Mesenchymal stem cell (in vitro differentiated cells and primary cell): ENCODE measurements around the gene LGALS13.

Experiments
- DNase-seq: peaks from one replicate; pipeline ENCODE4 v3.0.0-alpha.2; 2013
- H2AFZ ChIP-seq: one replicate; pipeline ENCODE4 v1.6.1; 2013; ENCODE audit warnings: low read depth, mild to moderate bottlenecking, control low read depth, inconsistent platforms, low read length, moderate library complexity
- H2AK5ac ChIP-seq: 2 replicates; pipeline ENCODE4 v1.6.1; 2013; ENCODE audit warnings: low read length, moderate library complexity, mild to moderate bottlenecking, inconsistent platforms; ENCODE audit not compliant: severe bottlenecking
- H2BK120ac ChIP-seq: one replicate; pipeline ENCODE4 v1.6.1; 2013; ENCODE audit warnings: low read depth, mild to moderate bottlenecking, inconsistent platforms, low read length, moderate library complexity
- H2BK12ac ChIP-seq, 2 experiments: one replicate each; pipeline ENCODE4 v1.6.1; 2013; ENCODE audit warnings: inconsistent platforms in 2 of 2, low read length in 2 of 2, mild to moderate bottlenecking in 2 of 2, moderate library complexity in 2 of 2, control low read depth in 1 of 2
- H2BK15ac ChIP-seq: one replicate; pipeline ENCODE4 v1.6.1; 2013; ENCODE audit warnings: mild to moderate bottlenecking, low read depth, inconsistent platforms; ENCODE audit not compliant: poor library complexity, severe bottlenecking
- H2BK5ac ChIP-seq: 2 replicates; pipeline ENCODE4 v1.6.1; 2013; ENCODE audit warnings: low read depth, mild to moderate bottlenecking, low read length, control low read depth, inconsistent platforms; ENCODE audit not compliant: poor library complexity, severe bottlenecking
- H3K14ac ChIP-seq, 2 experiments: one replicate each; pipeline ENCODE4 v1.6.1; 2013; ENCODE audit warnings: inconsistent platforms in 2 of 2, low read length in 2 of 2, control low read depth in 1 of 2, mild to moderate bottlenecking in 1 of 2, moderate library complexity in 1 of 2
- H3K18ac ChIP-seq, 2 experiments: one replicate each; pipeline ENCODE4 v1.6.1; 2013; ENCODE audit warnings: inconsistent platforms in 2 of 2, low read length in 2 of 2, control low read depth in 1 of 2, low read depth in 1 of 2, mild to moderate bottlenecking in 1 of 2
- H3K23ac ChIP-seq, 2 experiments: one replicate each; pipeline ENCODE4 v1.6.1; 2013; ENCODE audit warnings: inconsistent platforms in 2 of 2, low read length in 2 of 2, mild to moderate bottlenecking in 2 of 2, moderate library complexity in 2 of 2, control low read depth in 1 of 2
- H3K27ac ChIP-seq: 2 replicates; pipeline ENCODE4 v1.5.1; 2013; ENCODE audit warnings: mild to moderate bottlenecking, moderate library complexity, low read length, control low read depth, inconsistent platforms; ENCODE audit not compliant: poor library complexity, severe bottlenecking
- H3K27me3 ChIP-seq, 2 experiments: 2 replicates each; pipeline versions ENCODE4 v1.6.1 to v1.7.0; 2013; ENCODE audit warnings: low read length in 2 of 2, mild to moderate bottlenecking in 2 of 2, moderate library complexity in 2 of 2, control low read depth in 1 of 2, inconsistent platforms in 1 of 2; ENCODE audit not compliant: control insufficient read depth in 1 of 2, insufficient read depth in 1 of 2
- H3K36me3 ChIP-seq, 2 experiments: 2 replicates each; pipeline versions ENCODE4 v1.6.1 to v1.7.0; 2013; ENCODE audit warnings: low read length in 2 of 2, control low read depth in 1 of 2, inconsistent platforms in 1 of 2, low read depth in 1 of 2, mild to moderate bottlenecking in 1 of 2; ENCODE audit not compliant: insufficient read depth in 2 of 2, control insufficient read depth in 1 of 2
- H3K4ac ChIP-seq, 2 experiments: one replicate each; pipeline ENCODE4 v1.6.1; 2013; ENCODE audit warnings: inconsistent platforms in 2 of 2, low read length in 2 of 2, mild to moderate bottlenecking in 2 of 2, moderate library complexity in 2 of 2, control low read depth in 1 of 2, low read depth in 1 of 2
- H3K4me1 ChIP-seq: 2 replicates; pipeline ENCODE4 v1.6.1; 2013; ENCODE audit warnings: low read depth, low read length, control low read depth; ENCODE audit not compliant: control insufficient read depth, insufficient read depth
- H3K4me2 ChIP-seq: 2 replicates; pipeline ENCODE4 v1.6.1; 2013; ENCODE audit warnings: low read length, mild to moderate bottlenecking, inconsistent platforms; ENCODE audit not compliant: poor library complexity, severe bottlenecking
- H3K4me3 ChIP-seq, 2 experiments: 2 replicates each; pipeline versions ENCODE4 v1.5.1 to v1.7.0; 2013; ENCODE audit warnings: low read length in 2 of 2, mild to moderate bottlenecking in 2 of 2, control low read depth in 1 of 2, low read depth in 1 of 2; ENCODE audit not compliant: insufficient read depth in 1 of 2
- H3K79me1 ChIP-seq: replicated peaks from 2 replicates; pipeline ENCODE4 v1.6.1; 2013; ENCODE audit warnings: mild to moderate bottlenecking, control low read depth, low read length, inconsistent platforms; ENCODE audit not compliant: poor library complexity, severe bottlenecking
- H3K9ac ChIP-seq: 2 replicates; pipeline ENCODE4 v1.7.0; 2013; ENCODE audit warnings: mild to moderate bottlenecking, low read length, moderate library complexity
- H3K9me3 ChIP-seq: 2 replicates; pipeline ENCODE4 v1.7.0; 2013; ENCODE audit warnings: mild to moderate bottlenecking, low read length; ENCODE audit not compliant: control insufficient read depth
- H4K8ac ChIP-seq: one replicate; pipeline ENCODE4 v1.6.1; 2013; ENCODE audit warnings: inconsistent platforms, mild to moderate bottlenecking, low read length, moderate library complexity
- H4K91ac ChIP-seq: one replicate; pipeline ENCODE4 v1.6.1; 2013; ENCODE audit warnings: mild to moderate bottlenecking, low read length, inconsistent platforms
- WGBS: methylation state at CpG from one replicate; pipeline ENCODE4 v1.1.7; 2013; ENCODE audit warnings: mixed read lengths; 5-methylcytosine and 5-hydroxymethylcytosine counted together

LGALS13 gene

DNA sequence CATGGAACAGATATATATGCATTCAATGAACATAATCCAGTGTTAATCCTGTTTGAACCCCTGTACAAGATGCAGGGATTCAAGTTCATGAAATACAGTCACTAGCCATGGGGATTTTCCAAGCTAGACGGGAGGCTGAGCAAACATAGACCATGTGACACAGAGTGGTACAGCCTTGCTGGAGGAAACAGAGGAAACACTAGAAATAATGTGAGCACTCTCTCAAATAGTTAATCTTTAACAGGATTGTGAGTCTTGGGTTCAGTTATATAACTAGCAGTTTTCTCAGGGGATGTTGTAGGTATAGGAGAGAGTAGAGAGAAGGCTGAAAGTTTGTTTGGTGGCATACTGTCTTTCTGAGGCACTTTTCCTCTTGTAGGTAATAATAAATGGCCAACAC is 39.4 kb downstream of the LGALS13 start:
- Histone ChIP-seq H3K27ac (no peak overlapping the region), H3K9me3 (no peaks in the 10 kb centered on the region), H3K4me2 (no peak overlapping the region), H3K79me1 (no peaks in the 10 kb centered on the region), H2BK5ac (no peak overlapping the region), H2BK15ac (no peak overlapping the region), H3K23ac (no peak overlapping the region), H3K36me3 (no peaks in the 10 kb centered on the region), H3K18ac (no peak overlapping the region), H3K9ac (no peak overlapping the region), H3K14ac (no peak overlapping the region), H2BK12ac (no peak overlapping the region), H2BK120ac (no peak overlapping the region), H3K27me3 (no peaks in the 10 kb centered on the region), H3K4me3 (no peak overlapping the region), H4K91ac (no peak overlapping the region), H4K8ac (no peak overlapping the region), H3K4me1 (no peaks in the 10 kb centered on the region), H2AK5ac (no peak overlapping the region), H2AFZ (no peak overlapping the region), H3K4ac (no peak overlapping the region)
- WGBS = 12% methylated on average over 1 of the region's 1 CpG
- DNase-seq = no peak

DNA sequence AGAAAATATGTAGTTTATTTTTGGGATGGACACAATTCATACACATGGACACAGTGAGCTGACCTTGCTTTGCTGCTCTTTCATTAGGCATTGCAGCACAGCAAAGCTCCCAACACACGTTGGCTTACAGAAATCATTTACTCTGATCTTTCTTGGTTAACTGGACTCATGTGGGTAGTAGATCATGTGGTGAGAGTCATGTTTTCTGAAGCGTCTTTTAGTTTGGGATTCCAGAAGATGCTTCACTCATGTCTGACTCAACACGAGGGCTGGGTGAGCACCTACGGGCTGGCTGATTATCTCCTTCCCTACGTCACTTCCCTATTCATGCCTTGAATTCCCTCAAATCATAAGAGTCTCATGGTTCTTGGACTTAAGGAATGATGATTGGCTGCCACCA is 41.3 kb downstream of the LGALS13 start:
- no peaks in the 10 kb centered on the region for H3K79me1 ChIP-seq
- H3K9me3 ChIP-seq = no peaks in the 10 kb centered on the region
- H3K14ac ChIP-seq = no peak overlapping the region
- no peak overlapping the region for H3K23ac ChIP-seq
- H4K8ac ChIP-seq = no peak overlapping the region
- H3K27me3 ChIP-seq = no peaks in the 10 kb centered on the region
- H3K4me2 ChIP-seq = no peak overlapping the region
- WGBS = 84% methylated on average over 3 of the region's 5 CpGs
- no peak overlapping the region for H2AFZ ChIP-seq
- no peak for DNase-seq
- H3K9ac ChIP-seq = no peak overlapping the region
- H2BK120ac ChIP-seq = no peak overlapping the region
- no peaks in the 10 kb centered on the region for H3K36me3 ChIP-seq
- H3K18ac ChIP-seq = no peak overlapping the region
- no peak overlapping the region for H3K27ac ChIP-seq
- H4K91ac ChIP-seq = no peak overlapping the region
- no peak overlapping the region for H2BK5ac ChIP-seq
- no peak overlapping the region for H2BK15ac ChIP-seq
- no peak overlapping the region for H3K4me3 ChIP-seq
- no peak overlapping the region for H2AK5ac ChIP-seq
- no peak overlapping the region for H2BK12ac ChIP-seq
- H3K4ac ChIP-seq = no peak overlapping the region
- H3K4me1 ChIP-seq = no peaks in the 10 kb centered on the region

DNA sequence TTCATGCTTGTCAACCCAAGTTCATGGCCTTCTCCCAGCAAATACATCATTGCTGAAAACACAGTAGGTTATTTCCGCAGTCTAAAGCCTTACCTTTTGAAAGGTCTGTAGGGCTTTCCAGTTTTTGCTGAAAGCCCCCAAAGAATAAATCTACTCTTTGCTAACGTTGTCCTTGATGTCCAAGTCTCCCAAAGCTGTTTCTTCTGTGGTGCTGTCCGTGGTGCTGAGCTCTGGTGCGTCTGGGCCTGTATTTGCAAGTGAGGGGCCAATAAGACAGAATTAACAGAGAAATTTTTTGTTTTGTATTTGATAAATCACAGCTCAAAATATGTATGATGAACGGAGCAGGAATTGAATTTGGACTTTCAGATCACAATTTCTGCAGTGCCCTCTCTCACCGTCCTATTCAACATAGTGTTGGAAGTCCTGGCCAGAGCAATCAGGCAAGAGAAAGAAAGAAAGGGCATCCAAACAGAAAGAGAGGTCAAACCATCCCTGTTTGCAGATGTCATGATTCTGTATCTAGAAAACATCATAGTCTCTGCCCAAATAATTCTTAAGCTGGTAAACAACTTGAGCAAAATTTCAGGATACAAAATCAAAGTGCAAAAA is 43.6 kb downstream of the LGALS13 start:
- no peaks in the 10 kb centered on the region for H3K27me3 ChIP-seq
- H3K4ac ChIP-seq = no peak overlapping the region
- H4K8ac ChIP-seq = no peak overlapping the region
- H2BK15ac ChIP-seq = no peak overlapping the region
- WGBS = 38% methylated on average over 6 of the region's 6 CpGs
- no peaks in the 10 kb centered on the region for H3K79me1 ChIP-seq
- no peak overlapping the region for H3K27ac ChIP-seq
- no peak overlapping the region for H3K18ac ChIP-seq
- no peak overlapping the region for H3K23ac ChIP-seq
- no peak overlapping the region for H3K4me2 ChIP-seq
- no peak overlapping the region for H2AK5ac ChIP-seq
- no peak overlapping the region for H3K4me3 ChIP-seq
- H3K14ac ChIP-seq = no peak overlapping the region
- no peak overlapping the region for H4K91ac ChIP-seq
- H2BK5ac ChIP-seq = no peak overlapping the region
- H2AFZ ChIP-seq = no peak overlapping the region
- H3K9me3 ChIP-seq = no peaks in the 10 kb centered on the region
- H2BK120ac ChIP-seq = no peak overlapping the region
- no peaks in the 10 kb centered on the region for H3K36me3 ChIP-seq
- DNase-seq = peak; percentile 2
- no peak overlapping the region for H2BK12ac ChIP-seq
- H3K9ac ChIP-seq = no peak overlapping the region
- H3K4me1 ChIP-seq = no peaks in the 10 kb centered on the region

DNA sequence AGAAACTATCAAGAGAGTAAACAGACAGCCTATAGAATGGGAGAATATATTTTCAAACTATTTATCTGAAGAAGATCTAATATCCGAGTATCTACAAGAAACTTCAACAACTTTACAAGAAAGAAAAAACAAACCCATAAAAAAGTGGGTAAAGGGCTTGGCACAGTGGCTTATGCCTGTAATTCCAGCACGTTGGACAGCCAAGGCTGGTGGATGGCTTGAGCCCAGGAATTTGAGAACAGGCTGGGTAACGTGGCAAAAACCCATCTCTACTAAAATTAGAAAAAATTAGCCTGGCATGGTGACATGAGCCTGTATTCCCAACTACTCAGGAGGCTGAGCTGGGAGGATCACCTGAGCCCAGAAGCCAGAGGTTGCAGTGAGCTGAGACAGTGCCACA is 45.6 kb downstream of the LGALS13 start:
- no peaks in the 10 kb centered on the region for H3K79me1 ChIP-seq
- no peaks in the 10 kb centered on the region for H3K36me3 ChIP-seq
- H2AFZ ChIP-seq = no peak overlapping the region
- no peak overlapping the region for H3K4me3 ChIP-seq
- no peak overlapping the region for H2BK120ac ChIP-seq
- H3K9ac ChIP-seq = no peak overlapping the region
- H2AK5ac ChIP-seq = no peak overlapping the region
- H3K9me3 ChIP-seq = no peaks in the 10 kb centered on the region
- H3K14ac ChIP-seq = no peak overlapping the region
- no peak overlapping the region for H2BK15ac ChIP-seq
- no peaks in the 10 kb centered on the region for H3K27me3 ChIP-seq
- no peak overlapping the region for H3K18ac ChIP-seq
- H3K4ac ChIP-seq = no peak overlapping the region
- no peak for DNase-seq
- H3K23ac ChIP-seq = no peak overlapping the region
- H4K8ac ChIP-seq = no peak overlapping the region
- H4K91ac ChIP-seq = no peak overlapping the region
- no peak overlapping the region for H3K4me2 ChIP-seq
- H3K27ac ChIP-seq = no peak overlapping the region
- WGBS = 21% methylated on average over 2 of the region's 3 CpGs
- no peak overlapping the region for H2BK12ac ChIP-seq
- no peak overlapping the region for H2BK5ac ChIP-seq
- H3K4me1 ChIP-seq = no peaks in the 10 kb centered on the region
